Measurements from ENCODE around the gene AFF3. TPM values are rescaled to one million over a fixed set of nuclear protein-coding genes. Genes with fewer than 3 reads are reported as not detected.

The AFF3 gene
- total RNA-seq, 2 experiments from 2014 or later = 3.1 to 3.5 TPM

GRCh38 chr2:99572373-99573164 is 569.8 kb downstream of the AFF3 start:
- H3K27ac Mint-ChIP-seq = no peak overlapping the region

GRCh38 chr2:99571954-99572353 is 570.4 kb downstream of the AFF3 start:
- ChIA-PET POLR2A (no interaction called here), CTCF (interaction anchor here (2.0 to 2.2 kb wide), 2 partner anchors 11 to 13 kb away, joined by 5 to 7 read pairs; no protein-coding TSS in a partner anchor)
- Mint-ChIP-seq H3K27me3 (no peaks in the 10 kb centered on the region), H3K27ac (no peak overlapping the region), H3K4me3 (no peak overlapping the region), H3K9me3 (no peaks in the 10 kb centered on the region), H3K36me3 (ENCODE audit: low read depth) (no peaks in the 10 kb centered on the region), H3K4me1 (ENCODE audit: low read depth) (no peaks in the 10 kb centered on the region)
- ATAC-seq (no peak), DNase-seq (no peak)
- no peak for TF ChIP-seq CTCF (IDR thresholded peaks at IDR 0.05)
- intact Hi-C loops (cut with micrococcal nuclease) = no loop called here

More at GRCh38 chr2:99572373-99573164, 569.8 kb downstream of the AFF3 start:
- no peak overlapping the region for H3K4me3 Mint-ChIP-seq
- H3K27me3 Mint-ChIP-seq = no peaks in the 10 kb centered on the region
- H3K36me3 Mint-ChIP-seq (ENCODE audit: low read depth) = no peaks in the 10 kb centered on the region
- ChIA-PET CTCF (interaction anchor here (2.0 to 2.2 kb wide), 2 partner anchors 12 to 13 kb away, joined by 5 to 7 read pairs; no protein-coding TSS in a partner anchor), POLR2A (interaction anchor here (0.6 kb wide), 1 partner anchor 594 kb away, joined by 3 read pairs; no protein-coding TSS in a partner anchor)
- DNase-seq = no peak
- no peaks in the 10 kb centered on the region for H3K4me1 Mint-ChIP-seq (ENCODE audit: low read depth)
- no peak for ATAC-seq
- H3K9me3 Mint-ChIP-seq = no peaks in the 10 kb centered on the region
- TF ChIP-seq CTCF (IDR thresholded peaks at IDR 0.05) = no peak
- intact Hi-C loops (cut with micrococcal nuclease) = no loop called here

- Mint-ChIP-seq H3K4me1 (ENCODE audit: low read depth) (no peaks in the 10 kb centered on the region), H3K9me3 (no peaks in the 10 kb centered on the region), H3K27ac (no peak overlapping the region), H3K27me3 (no peaks in the 10 kb centered on the region), H3K36me3 (ENCODE audit: low read depth) (no peaks in the 10 kb centered on the region), H3K4me3 (no peak overlapping the region)
- ChIA-PET CTCF (interaction anchor here (1.7 to 2.2 kb wide), 3 partner anchors 11 to 12 kb away, joined by 5 to 7 read pairs (median 7); no protein-coding TSS in a partner anchor), POLR2A (interaction anchor here (1.2 kb wide), 1 partner anchor 11 kb away, joined by 4 read pairs; no protein-coding TSS in a partner anchor)
- no peak for DNase-seq
- no peak for ATAC-seq
- intact Hi-C loops (cut with micrococcal nuclease) = no loop called here
- TF ChIP-seq CTCF (IDR thresholded peaks at IDR 0.05) = no peak
These were observed 570.9 kb downstream of the AFF3 start for GRCh38 chr2:99571533-99571932.

GRCh38 chr2:99571021-99571420 is 571.4 kb downstream of the AFF3 start:
- ATAC-seq = no peak
- no peak for DNase-seq
- H3K27me3 Mint-ChIP-seq = no peaks in the 10 kb centered on the region
- H3K9me3 Mint-ChIP-seq = no peaks in the 10 kb centered on the region
- H3K4me3 Mint-ChIP-seq = no peak overlapping the region
- no peaks in the 10 kb centered on the region for H3K36me3 Mint-ChIP-seq (ENCODE audit: low read depth)
- H3K27ac Mint-ChIP-seq = no peak overlapping the region
- no peaks in the 10 kb centered on the region for H3K4me1 Mint-ChIP-seq (ENCODE audit: low read depth)
- TF ChIP-seq CTCF (IDR thresholded peaks at IDR 0.05) = no peak
- ChIA-PET POLR2A (interaction anchor here (0.7 to 1.2 kb wide), 2 partner anchors 11 to 773 kb away, joined by 3 to 4 read pairs; no protein-coding TSS in a partner anchor), CTCF (interaction anchor here (1.7 to 2.0 kb wide), 2 partner anchors 10 to 12 kb away, joined by 5 to 7 read pairs; no protein-coding TSS in a partner anchor)
- intact Hi-C loops (cut with micrococcal nuclease) = no loop called here

GRCh38 chr2:99569386-99569785 is 573.0 kb downstream of the AFF3 start:
- no peak for DNase-seq
- ChIA-PET CTCF (no interaction called here), POLR2A (no interaction called here)
- no peak for TF ChIP-seq CTCF (IDR thresholded peaks at IDR 0.05)
- Mint-ChIP-seq H3K27me3 (no peaks in the 10 kb centered on the region), H3K4me3 (no peak overlapping the region), H3K9me3 (no peaks in the 10 kb centered on the region), H3K36me3 (ENCODE audit: low read depth) (no peaks in the 10 kb centered on the region), H3K4me1 (ENCODE audit: low read depth) (no peaks in the 10 kb centered on the region), H3K27ac (no peak overlapping the region)
- intact Hi-C loops (cut with micrococcal nuclease) = no loop called here
- ATAC-seq = no peak

Measured in activated CD8-positive, alpha-beta T cell treated with anti-CD3 and anti-CD28 coated beads for 36 hours (primary cell).